Small intestine (tissue), 7 donors: ENCODE data around the gene HKDC1. TPM values are rescaled to one million over a fixed set of nuclear protein-coding genes. Genes with fewer than 3 reads are reported as not detected.

Source experiments
- DNase-seq, 2 donors: peaks; one replicate each; pipeline versions ENCODE4 v3.0.0 to v3.0.0-alpha.2; 2013
- FAIRE-seq: peaks from 2 replicates; lab custom pipeline; 2012; peaks lifted over from hg19 to GRCh38; lab: Jason Lieb, UNC
- H3K27ac ChIP-seq, 3 donors: one replicate each; pipeline ENCODE4 v1.5.1; 2013; ENCODE audit warnings: low read length in 2 of 3, mild to moderate bottlenecking in 2 of 3, control low read depth in 1 of 3, inconsistent platforms in 1 of 3, low read depth in 1 of 3, moderate library complexity in 1 of 3
- H3K27me3 ChIP-seq, 3 donors: one replicate each; pipeline ENCODE4 v1.6.1; 2013; ENCODE audit warnings: low read length in 3 of 3, inconsistent platforms in 1 of 3; ENCODE audit not compliant: control insufficient read depth in 3 of 3, insufficient read depth in 3 of 3
- H3K36me3 ChIP-seq, 3 donors: one replicate each; pipeline ENCODE4 v1.6.1; 2013; ENCODE audit warnings: low read length in 3 of 3, inconsistent platforms in 1 of 3, low read depth in 1 of 3, mild to moderate bottlenecking in 1 of 3, moderate library complexity in 1 of 3; ENCODE audit not compliant: control insufficient read depth in 3 of 3, insufficient read depth in 2 of 3
- H3K4me1 ChIP-seq, 3 donors: one replicate each; pipeline ENCODE4 v1.6.1; 2013; ENCODE audit warnings: low read length in 2 of 3, inconsistent platforms in 1 of 3, low read depth in 1 of 3, mild to moderate bottlenecking in 1 of 3, moderate library complexity in 1 of 3; ENCODE audit not compliant: control insufficient read depth in 3 of 3, insufficient read depth in 2 of 3
- H3K4me3 ChIP-seq, 3 donors: one replicate each; pipeline ENCODE4 v1.5.1; 2013; ENCODE audit warnings: low read length in 3 of 3, control low read depth in 1 of 3, inconsistent platforms in 1 of 3, low read depth in 1 of 3, mild to moderate bottlenecking in 1 of 3, moderate library complexity in 1 of 3
- H3K9me3 ChIP-seq, 2 donors: one replicate each; pipeline ENCODE4 v1.6.1; 2013; ENCODE audit warnings: low read depth in 1 of 2, low read length in 1 of 2; ENCODE audit not compliant: control insufficient read depth in 2 of 2, insufficient read depth in 1 of 2
- WGBS, 3 donors: extraction: QIAGEN DNeasy Blood & Tissue Kit; methylation state at CpG; one replicate each; pipeline ENCODE4 v1.1.7; 2013; 5-methylcytosine and 5-hydroxymethylcytosine counted together
- polyA plus RNA-seq, 4 donors: library from polyadenylated mRNA; stranded (reverse) in 3 of 4; unstranded in 1 of 4; fragments of 200-250 nt in 3 of 4; fragments of 120-200 nt in 1 of 4; gene quantifications; one replicate each; pipeline versions ENCODE4 v1.2.1 to v1.2.3, GENCODE V29; 2013
- donor health status: healthy with polysubstance abuse.
- donor health status: control.
- donor health status: control.
- donor health status: Bipolar disorder and iron deficiency.
- donor health status: healthy.

Gene HKDC1
- polyA plus RNA-seq, 4 donors, result 45.7 to 119 (median 64.7) TPM

- peaks cover 0 to 21% (median 20%) of the 10 kb centered on the region in 3 donors for H3K36me3 ChIP-seq
- H3K27me3 ChIP-seq, result no peaks in the 10 kb centered on the region
- no peak overlapping the region for H3K4me3 ChIP-seq
- no peak overlapping the region for H3K27ac ChIP-seq
- H3K4me1 ChIP-seq, result no peaks in the 10 kb centered on the region
- WGBS, 3 donors, result 90 to 93% (median 91%) methylated on average over 14 of the region's 14 CpGs
- peaks cover 0 to 3% of the 10 kb centered on the region in 2 donors for H3K9me3 ChIP-seq
- FAIRE-seq (no peak), DNase-seq (no peak)
Observed at GRCh38 chr10:69268761-69269416, 48.8 kb downstream of the HKDC1 start.

- 70 to 88% (median 80%) methylated on average over 2 of the region's 2 CpGs for WGBS, 3 donors
- H3K9me3 ChIP-seq, result peaks cover 0 to 3% of the 10 kb centered on the region in 2 donors
- H3K4me1 ChIP-seq, result no peaks in the 10 kb centered on the region
- no peak for DNase-seq
- no peaks in the 10 kb centered on the region for H3K27me3 ChIP-seq
- H3K4me3 ChIP-seq, result no peak overlapping the region
- H3K36me3 ChIP-seq, result peaks cover 0 to 21% (median 20%) of the 10 kb centered on the region in 3 donors
- H3K27ac ChIP-seq, result no peak overlapping the region
- FAIRE-seq, result no peak
Observed at GRCh38 chr10:69269761-69270160, 49.6 kb downstream of the HKDC1 start.

DNA sequence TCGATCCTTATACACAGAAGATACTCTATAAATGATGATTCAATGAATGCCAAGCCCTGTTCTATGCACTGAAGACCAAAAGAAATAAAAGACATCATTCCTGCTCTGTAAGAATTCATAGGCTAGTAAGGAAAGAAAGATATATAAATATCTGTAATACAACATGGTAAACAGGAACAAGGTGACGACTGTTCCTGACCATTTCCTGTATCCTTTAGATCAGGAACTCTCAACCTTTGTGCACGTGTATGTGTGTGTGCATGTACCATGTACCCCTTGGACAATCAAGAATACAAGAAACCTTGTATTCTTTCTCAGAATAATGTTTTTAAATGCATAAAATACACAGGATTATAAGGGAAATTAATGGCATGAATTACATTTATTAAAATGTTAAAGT is 50.9 kb downstream of the HKDC1 start:
- DNase-seq (no peak), FAIRE-seq (no peak)
- Histone ChIP-seq H3K9me3 (peaks cover 0 to 3% of the 10 kb centered on the region in 2 donors), H3K27ac (no peak overlapping the region), H3K4me3 (no peak overlapping the region), H3K36me3 (peaks cover 0 to 20% (median 9%) of the 10 kb centered on the region in 3 donors), H3K27me3 (no peaks in the 10 kb centered on the region), H3K4me1 (no peaks in the 10 kb centered on the region)
- WGBS, 3 donors, result 67 to 83% (median 78%) methylated on average over 3 of the region's 3 CpGs

GRCh38 chr10:69272624-69273023 is 52.5 kb downstream of the HKDC1 start:
- H3K4me1 ChIP-seq, result no peaks in the 10 kb centered on the region
- no peak overlapping the region for H3K4me3 ChIP-seq
- H3K36me3 ChIP-seq, result peaks cover 0 to 10% (median 3%) of the 10 kb centered on the region in 3 donors
- no peak overlapping the region for H3K27ac ChIP-seq
- H3K9me3 ChIP-seq, result peaks cover 0 to 3% of the 10 kb centered on the region in 2 donors
- no peak for DNase-seq
- no peak for FAIRE-seq
- 87 to 91% (median 88%) methylated on average over 1 of the region's 1 CpG for WGBS, 3 donors
- H3K27me3 ChIP-seq, result no peaks in the 10 kb centered on the region

- DNase-seq (no peak), FAIRE-seq (no peak)
- no peak overlapping the region for H3K27ac ChIP-seq
- H3K4me3 ChIP-seq, result no peak overlapping the region
- WGBS, 3 donors, result 92 to 94% (median 94%) methylated on average over 1 of the region's 1 CpG
- no peaks in the 10 kb centered on the region for H3K4me1 ChIP-seq
- peaks cover 0 to 3% of the 10 kb centered on the region in 2 donors for H3K9me3 ChIP-seq
- no peaks in the 10 kb centered on the region for H3K27me3 ChIP-seq
- H3K36me3 ChIP-seq, result no peaks in the 10 kb centered on the region
Observed at GRCh38 chr10:69275444-69275843, 55.3 kb downstream of the HKDC1 start.

DNA sequence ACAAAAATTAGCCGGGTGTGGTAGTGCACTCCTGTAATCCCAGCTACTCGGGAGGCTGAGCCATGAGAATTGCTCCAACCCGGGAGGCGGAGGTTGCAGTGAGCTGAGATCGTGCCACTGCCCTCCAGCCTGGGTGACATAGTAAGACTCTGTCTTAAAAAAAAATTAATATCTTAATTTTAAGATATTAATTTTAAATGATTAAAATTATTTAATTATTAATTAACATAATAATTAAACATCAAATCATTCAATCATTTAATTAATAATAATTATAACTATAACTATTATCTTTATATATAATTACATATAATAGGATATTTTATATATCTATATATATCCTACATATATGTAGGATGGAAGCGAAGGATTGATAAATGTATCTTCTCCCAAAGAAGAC is 56.4 kb downstream of the HKDC1 start:
- no peak for FAIRE-seq

DNA sequence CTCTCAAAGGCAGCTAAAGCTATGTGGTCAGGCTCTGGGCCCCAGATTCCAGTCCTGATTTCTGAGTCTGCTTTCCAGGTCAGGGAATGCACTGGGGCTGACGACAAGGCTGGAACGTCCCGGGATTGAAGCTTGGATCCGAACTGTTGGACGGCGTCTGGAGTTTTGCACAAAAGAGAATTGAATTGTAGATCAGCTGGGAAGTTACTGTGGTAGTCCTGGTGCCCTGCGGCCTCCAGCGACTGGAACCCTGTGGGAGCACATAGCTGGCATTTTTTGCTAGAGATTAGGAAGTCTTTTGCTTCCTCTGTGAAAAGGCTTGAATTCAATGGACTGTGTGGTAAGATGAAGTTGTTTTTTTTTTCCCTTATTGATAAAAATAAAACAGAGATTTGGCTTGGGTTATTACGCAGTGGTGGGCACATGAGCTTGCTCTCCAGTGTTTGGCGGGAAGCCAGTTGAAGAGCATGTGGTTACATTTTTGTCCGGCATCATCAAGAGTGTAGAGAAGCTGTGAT is 58.4 kb downstream of the HKDC1 start, which contains the start of gene HK1:
TSS of gene HK1 (plus strand) at position 51 of the 518 bp plus-strand sequence.
- Histone ChIP-seq H3K27me3 (no peaks in the 10 kb centered on the region), H3K4me3 (no peak within 1 kb of the TSS), H3K4me1 (no peaks in the 10 kb centered on the region), H3K27ac (no peak within 1 kb of the TSS), H3K9me3 (no peaks in the 10 kb centered on the region), H3K36me3 (no peaks in the 10 kb centered on the region)
- FAIRE-seq (no peak), DNase-seq (no peak)
- WGBS, 3 donors, result 60 to 80% (median 78%) methylated on average over 11 of the region's 11 CpGs

More for the DNA sequence above, 56.4 kb downstream of the HKDC1 start:
- H3K4me1 ChIP-seq, result no peaks in the 10 kb centered on the region
- H3K4me3 ChIP-seq, result no peak overlapping the region
- no peak for DNase-seq
- H3K36me3 ChIP-seq, result no peaks in the 10 kb centered on the region
- no peaks in the 10 kb centered on the region for H3K27me3 ChIP-seq
- H3K27ac ChIP-seq, result no peak overlapping the region
- 89 to 91% (median 89%) methylated on average over 6 of the region's 6 CpGs for WGBS, 3 donors
- peaks cover 0 to 3% of the 10 kb centered on the region in 2 donors for H3K9me3 ChIP-seq

GRCh38 chr10:69279110-69279509 is 59.0 kb downstream of the HKDC1 start:
- 75 to 79% (median 75%) methylated on average over 2 of the region's 2 CpGs for WGBS, 3 donors
- no peaks in the 10 kb centered on the region for H3K27me3 ChIP-seq
- FAIRE-seq (no peak), DNase-seq (no peak)
- no peaks in the 10 kb centered on the region for H3K4me1 ChIP-seq
- H3K4me3 ChIP-seq, result no peak overlapping the region
- H3K27ac ChIP-seq, result no peak overlapping the region
- H3K9me3 ChIP-seq, result no peaks in the 10 kb centered on the region
- H3K36me3 ChIP-seq, result no peaks in the 10 kb centered on the region
